ENCODE measurements around the gene VWA5A. TPM values are rescaled to one million over a fixed set of nuclear protein-coding genes. Genes with fewer than 3 reads are reported as not detected.

VWA5A gene
- total and polyA plus RNA-seq, 9 of the 15 experiments (the other 6 are each of a cell fraction or from before 2014, with no cell fraction given) = 4.6 to 19.7 (median 6.9) TPM

DNA sequence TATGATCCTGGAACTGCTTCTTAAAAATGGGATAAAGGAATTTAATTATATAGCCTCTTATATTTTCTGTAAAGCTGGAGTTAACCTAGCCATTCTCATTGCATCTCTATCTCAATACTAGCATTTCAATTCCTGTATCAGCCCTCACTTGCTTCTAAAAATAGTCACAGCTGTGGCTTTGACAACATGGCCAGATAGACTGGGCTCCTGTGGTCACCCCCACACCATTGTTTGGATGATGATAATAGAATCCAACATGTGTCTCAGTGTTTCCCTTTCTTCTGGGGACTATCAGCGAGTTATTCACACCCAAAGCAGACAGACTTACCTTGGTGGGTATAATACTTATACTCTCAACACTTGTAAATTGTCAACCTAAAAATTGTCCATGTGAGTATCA, 6.9 kb downstream of the VWA5A start (continued):
- TF ChIP-seq MYC (IDR thresholded peaks at IDR 0.05; ENCODE audit: low read depth, low read length) (0 out of 2 replicates have a peak, but pooled peaks have one; percentile 23), MYC (CRISPR knock-in tag; IDR thresholded peaks at IDR 0.05; ENCODE audit: borderline replicate concordance, low read depth) (no peak), FOXM1 (IDR thresholded peaks at IDR 0.05; ENCODE audit: low read depth) (no peak), FOXM1 (CRISPR knock-in tag; IDR thresholded peaks at IDR 0.05; ENCODE audit: low read depth) (no peak), XRCC4 (IDR thresholded peaks at IDR 0.05; ENCODE audit: extremely low read depth, insufficient read depth, insufficient read length) (no peak), MTA1 (IDR thresholded peaks at IDR 0.05; ENCODE audit: borderline replicate concordance) (no peak), ARNT (IDR thresholded peaks at IDR 0.05) (no peak), FOXJ3 (CRISPR knock-in tag; IDR thresholded peaks at IDR 0.05) (no peak), ZNF717 (CRISPR knock-in tag; IDR thresholded peaks at IDR 0.05) (no peak), TCF3 (CRISPR knock-in tag; IDR thresholded peaks at IDR 0.05) (peak; percentile 84), ELF1 (tag; IDR thresholded peaks at IDR 0.05) (no peak), ASH1L (IDR thresholded peaks at IDR 0.05; ENCODE audit: borderline replicate concordance, low read depth, partially characterized antibody) (no peak), MAFK (IDR thresholded peaks at IDR 0.05; ENCODE audit: low read length) (no peak), HDAC3 (IDR thresholded peaks at IDR 0.05; ENCODE audit: borderline replicate concordance, partially characterized antibody) (no peak), U2AF2 (optimal IDR thresholded peaks at IDR 0.05; ENCODE audit: low read depth, low read length) (no peak), NCOA6 (IDR thresholded peaks at IDR 0.05) (no peak)
- TF ChIP-seq, protein P1, sequence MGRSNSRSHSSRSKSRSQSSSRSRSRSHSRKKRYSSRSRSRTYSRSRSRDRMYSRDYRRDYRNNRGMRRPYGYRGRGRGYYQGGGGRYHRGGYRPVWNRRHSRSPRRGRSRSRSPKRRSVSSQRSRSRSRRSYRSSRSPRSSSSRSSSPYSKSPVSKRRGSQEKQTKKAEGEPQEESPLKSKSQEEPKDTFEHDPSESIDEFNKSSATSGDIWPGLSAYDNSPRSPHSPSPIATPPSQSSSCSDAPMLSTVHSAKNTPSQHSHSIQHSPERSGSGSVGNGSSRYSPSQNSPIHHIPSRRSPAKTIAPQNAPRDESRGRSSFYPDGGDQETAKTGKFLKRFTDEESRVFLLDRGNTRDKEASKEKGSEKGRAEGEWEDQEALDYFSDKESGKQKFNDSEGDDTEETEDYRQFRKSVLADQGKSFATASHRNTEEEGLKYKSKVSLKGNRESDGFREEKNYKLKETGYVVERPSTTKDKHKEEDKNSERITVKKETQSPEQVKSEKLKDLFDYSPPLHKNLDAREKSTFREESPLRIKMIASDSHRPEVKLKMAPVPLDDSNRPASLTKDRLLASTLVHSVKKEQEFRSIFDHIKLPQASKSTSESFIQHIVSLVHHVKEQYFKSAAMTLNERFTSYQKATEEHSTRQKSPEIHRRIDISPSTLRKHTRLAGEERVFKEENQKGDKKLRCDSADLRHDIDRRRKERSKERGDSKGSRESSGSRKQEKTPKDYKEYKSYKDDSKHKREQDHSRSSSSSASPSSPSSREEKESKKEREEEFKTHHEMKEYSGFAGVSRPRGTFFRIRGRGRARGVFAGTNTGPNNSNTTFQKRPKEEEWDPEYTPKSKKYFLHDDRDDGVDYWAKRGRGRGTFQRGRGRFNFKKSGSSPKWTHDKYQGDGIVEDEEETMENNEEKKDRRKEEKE (IDR thresholded peaks at IDR 0.05; ENCODE audit: borderline replicate concordance in 1 of 2, control insufficient read depth in 1 of 2, low read depth in 2 of 2, low read length in 1 of 2) = no peak
- TF ChIP-seq, protein P2, sequence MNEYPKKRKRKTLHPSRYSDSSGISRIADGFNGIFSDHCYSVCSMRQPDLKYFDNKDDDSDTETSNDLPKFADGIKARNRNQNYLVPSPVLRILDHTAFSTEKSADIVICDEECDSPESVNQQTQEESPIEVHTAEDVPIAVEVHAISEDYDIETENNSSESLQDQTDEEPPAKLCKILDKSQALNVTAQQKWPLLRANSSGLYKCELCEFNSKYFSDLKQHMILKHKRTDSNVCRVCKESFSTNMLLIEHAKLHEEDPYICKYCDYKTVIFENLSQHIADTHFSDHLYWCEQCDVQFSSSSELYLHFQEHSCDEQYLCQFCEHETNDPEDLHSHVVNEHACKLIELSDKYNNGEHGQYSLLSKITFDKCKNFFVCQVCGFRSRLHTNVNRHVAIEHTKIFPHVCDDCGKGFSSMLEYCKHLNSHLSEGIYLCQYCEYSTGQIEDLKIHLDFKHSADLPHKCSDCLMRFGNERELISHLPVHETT (CRISPR knock-in tag; conservative IDR thresholded peaks at IDR 0.05 in 1 of 2, IDR thresholded peaks at IDR 0.05 in 1 of 2) = no peak
- TF ChIP-seq, protein P3, sequence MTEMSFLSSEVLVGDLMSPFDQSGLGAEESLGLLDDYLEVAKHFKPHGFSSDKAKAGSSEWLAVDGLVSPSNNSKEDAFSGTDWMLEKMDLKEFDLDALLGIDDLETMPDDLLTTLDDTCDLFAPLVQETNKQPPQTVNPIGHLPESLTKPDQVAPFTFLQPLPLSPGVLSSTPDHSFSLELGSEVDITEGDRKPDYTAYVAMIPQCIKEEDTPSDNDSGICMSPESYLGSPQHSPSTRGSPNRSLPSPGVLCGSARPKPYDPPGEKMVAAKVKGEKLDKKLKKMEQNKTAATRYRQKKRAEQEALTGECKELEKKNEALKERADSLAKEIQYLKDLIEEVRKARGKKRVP (CRISPR knock-in tag; IDR thresholded peaks at IDR 0.05) = no peak
- TF ChIP-seq, protein P4, sequence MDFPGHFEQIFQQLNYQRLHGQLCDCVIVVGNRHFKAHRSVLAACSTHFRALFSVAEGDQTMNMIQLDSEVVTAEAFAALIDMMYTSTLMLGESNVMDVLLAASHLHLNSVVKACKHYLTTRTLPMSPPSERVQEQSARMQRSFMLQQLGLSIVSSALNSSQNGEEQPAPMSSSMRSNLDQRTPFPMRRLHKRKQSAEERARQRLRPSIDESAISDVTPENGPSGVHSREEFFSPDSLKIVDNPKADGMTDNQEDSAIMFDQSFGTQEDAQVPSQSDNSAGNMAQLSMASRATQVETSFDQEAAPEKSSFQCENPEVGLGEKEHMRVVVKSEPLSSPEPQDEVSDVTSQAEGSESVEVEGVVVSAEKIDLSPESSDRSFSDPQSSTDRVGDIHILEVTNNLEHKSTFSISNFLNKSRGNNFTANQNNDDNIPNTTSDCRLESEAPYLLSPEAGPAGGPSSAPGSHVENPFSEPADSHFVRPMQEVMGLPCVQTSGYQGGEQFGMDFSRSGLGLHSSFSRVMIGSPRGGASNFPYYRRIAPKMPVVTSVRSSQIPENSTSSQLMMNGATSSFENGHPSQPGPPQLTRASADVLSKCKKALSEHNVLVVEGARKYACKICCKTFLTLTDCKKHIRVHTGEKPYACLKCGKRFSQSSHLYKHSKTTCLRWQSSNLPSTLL (IDR thresholded peaks at IDR 0.05) = no peak

Measured in K562 (cell line).